NAMALWA (cell line): ENCODE results near the gene CD79A.
"Not testable (repeated sequence)": the region's sequence is repeated elsewhere in the genome, so short reads cannot be mapped to it uniquely, and the experiment has no call there.

Source experiments
- DNase-seq: peaks from one replicate; pipeline ENCODE4 v3.0.0-alpha.2; 2015; ENCODE audit warnings: low spot score

Gene CD79A

GRCh38 chr19:41863209-41863931 is 13.7 kb upstream of the CD79A start:
- DNase-seq = no peak

- DNase-seq = no peak
Observed at GRCh38 chr19:41864374-41864773, 12.7 kb upstream of the CD79A start.

- peak; percentile 40 for DNase-seq
Observed at GRCh38 chr19:41866284-41866683, 10.8 kb upstream of the CD79A start.

GRCh38 chr19:41868120-41868988 is 8.7 kb upstream of the CD79A start:
- peak; percentile 24 for DNase-seq

- DNase-seq = no peak
Observed at GRCh38 chr19:41868989-41869300, 8.1 kb upstream of the CD79A start.

- DNase-seq = peak; percentile 38
Observed at GRCh38 chr19:41869374-41869955, 7.6 kb upstream of the CD79A start.

GRCh38 chr19:41870401-41870873 is 6.6 kb upstream of the CD79A start:
- peak; percentile 44 for DNase-seq

GRCh38 chr19:41871573-41872383 is 5.3 kb upstream of the CD79A start:
- DNase-seq = peak; percentile 61

GRCh38 chr19:41872384-41872774 is 4.7 kb upstream of the CD79A start:
- DNase-seq = peak; percentile 33

- DNase-seq = peak; percentile 78
Observed at GRCh38 chr19:41872775-41873647, 4.1 kb upstream of the CD79A start.

GRCh38 chr19:41875973-41876372 is 1.1 kb upstream of the CD79A start:
- DNase-seq = not testable (repeated sequence)

GRCh38 chr19:41877916-41878905 is 1.1 kb downstream of the CD79A start:
- DNase-seq = no peak

GRCh38 chr19:41879080-41879479 is 2.0 kb downstream of the CD79A start:
- DNase-seq = no peak

- DNase-seq = no peak
Observed at GRCh38 chr19:41879670-41880328, 2.7 kb downstream of the CD79A start.

- no peak for DNase-seq
Observed at GRCh38 chr19:41880329-41880708, 3.2 kb downstream of the CD79A start.

GRCh38 chr19:41882568-41883462 is 5.7 kb downstream of the CD79A start, which contains the start of gene ARHGEF1:
Gene ARHGEF1, plus strand, starts transcription at chr19:41883184. Its CDS starts 4,899 bp downstream, at chr19:41888083.
- peak; percentile 65 for DNase-seq

- DNase-seq = peak; percentile 69
Observed at GRCh38 chr19:41883463-41883820, 6.4 kb downstream of the CD79A start.
